DLD1 (cell line): Measurements from ENCODE around the gene CLK3.
"Not testable (repeated sequence)": the region's sequence is repeated elsewhere in the genome, so short reads cannot be mapped to it uniquely, and the experiment has no call there.

ENCODE experiments used
- in situ Hi-C: cut with HindIII; loops from 2 replicates; pipeline ENCODE4 v1.10.0; 2017; ENCODE audit warnings: low sequenced_read_pairs

CLK3 gene

GRCh38 chr15:74635228-74635627, 19.6 kb downstream of the CLK3 start:
- in situ Hi-C loops, result no loop called here

- in situ Hi-C loops, result no loop called here
Observed at GRCh38 chr15:74636984-74637383, 21.3 kb downstream of the CLK3 start.

DNA sequence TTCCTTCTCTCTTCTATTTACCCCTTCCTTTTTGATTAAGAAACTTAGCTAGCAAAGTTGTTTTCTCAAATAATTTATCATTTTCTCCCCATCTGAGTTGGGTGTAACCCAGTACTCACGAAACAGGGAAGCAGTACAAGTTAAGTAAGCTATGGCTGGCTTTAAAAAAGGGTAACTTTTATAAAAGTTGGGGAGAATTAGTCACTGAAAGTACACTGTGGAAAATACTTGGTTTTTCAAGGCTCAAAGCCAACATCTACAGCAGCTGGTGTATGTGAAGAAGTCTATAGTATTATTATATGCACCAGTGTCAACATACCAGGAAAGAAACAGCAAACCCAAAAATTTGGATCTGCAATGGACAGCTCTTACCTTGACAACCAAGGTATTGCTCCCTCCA, 25.5 kb downstream of the CLK3 start:
- in situ Hi-C loops, result no loop called here

- in situ Hi-C loops, result no loop called here
Observed at GRCh38 chr15:74642348-74642733, 26.7 kb downstream of the CLK3 start.

- in situ Hi-C loops, result no loop called here
Observed at GRCh38 chr15:74642734-74643664, 27.4 kb downstream of the CLK3 start.

DNA sequence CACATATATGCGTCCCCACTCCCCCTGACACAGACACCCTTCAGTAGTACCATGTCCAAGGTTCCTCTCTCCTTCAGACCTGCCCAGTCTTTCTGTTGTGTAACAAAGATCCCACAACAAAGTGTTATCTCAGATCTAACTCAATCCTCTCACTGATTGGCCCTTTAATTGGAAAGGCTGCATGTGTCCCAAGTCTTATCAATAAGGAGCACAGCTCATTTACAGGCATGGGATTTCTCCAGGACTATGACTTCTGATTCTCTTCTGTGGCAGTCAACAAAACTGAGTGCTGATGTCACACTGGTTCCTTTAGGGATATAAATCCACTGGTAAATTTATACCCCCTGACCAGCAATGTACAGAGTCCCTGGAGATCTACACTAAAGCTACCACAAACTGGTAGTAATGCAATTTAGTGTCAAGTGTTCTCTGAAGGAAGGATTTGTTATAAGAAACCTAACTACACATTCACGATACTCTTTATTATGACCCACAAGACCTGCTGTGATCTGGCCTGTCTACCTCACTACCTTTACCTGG, 28.1 kb downstream of the CLK3 start:
- in situ Hi-C loops, result no loop called here

DNA sequence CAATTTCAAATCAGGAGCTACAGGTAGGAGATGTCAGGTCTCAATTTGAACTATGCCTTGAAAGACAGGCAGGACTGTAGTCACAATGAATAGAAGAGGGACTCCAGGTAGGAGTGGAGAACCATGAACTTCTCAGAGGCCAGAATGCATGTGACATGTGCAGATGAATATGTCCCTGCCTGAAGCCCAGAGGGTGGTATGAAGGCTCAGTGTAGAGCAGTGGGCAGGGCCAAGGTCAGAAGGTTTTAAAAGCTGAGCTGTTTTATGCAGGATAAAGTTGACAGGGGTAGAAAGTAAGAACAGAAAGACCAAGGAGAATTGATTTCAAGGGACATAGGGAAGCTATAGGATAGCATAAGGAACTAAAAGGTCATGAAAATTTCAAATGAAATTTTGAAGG, 30.8 kb downstream of the CLK3 start:
- in situ Hi-C loops, result no loop called here

DNA sequence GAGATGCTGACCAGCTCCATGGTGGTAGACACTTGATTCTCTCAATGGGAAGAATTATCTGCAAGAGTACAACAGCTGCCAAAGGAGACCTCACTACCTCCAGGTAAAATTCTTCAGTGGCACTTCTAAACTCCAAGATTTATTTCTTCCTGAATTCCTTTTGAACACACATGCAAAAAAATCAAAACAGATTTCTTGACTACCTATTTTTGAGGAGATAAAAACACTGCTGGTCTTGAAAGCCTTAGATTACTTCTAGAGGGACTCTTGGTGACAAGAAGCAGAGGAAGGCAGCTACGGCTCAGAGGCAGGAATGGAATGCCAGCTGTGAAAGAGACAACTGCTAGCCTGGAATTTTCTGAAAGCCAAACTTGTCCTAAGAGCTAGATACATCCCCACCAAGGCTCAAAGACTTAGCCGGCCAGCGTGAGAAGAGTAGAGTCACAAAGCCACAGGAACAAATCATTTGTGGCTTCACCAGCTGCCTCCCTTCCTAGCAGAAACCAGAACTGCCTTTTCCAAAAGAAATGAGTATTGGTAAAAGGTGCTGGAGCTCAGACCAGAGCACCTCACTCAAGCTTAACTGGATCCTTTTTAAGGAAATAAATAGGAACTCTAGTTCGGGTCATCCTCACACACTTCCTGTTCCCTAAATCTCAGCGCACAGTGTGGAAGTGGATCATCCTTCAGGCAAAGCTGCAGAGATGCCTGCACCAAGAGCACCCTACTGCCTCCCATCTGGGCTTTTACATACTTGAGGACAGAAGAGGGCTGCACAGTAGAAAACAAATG, 32.6 kb downstream of the CLK3 start:
- in situ Hi-C loops, result no loop called here

DNA sequence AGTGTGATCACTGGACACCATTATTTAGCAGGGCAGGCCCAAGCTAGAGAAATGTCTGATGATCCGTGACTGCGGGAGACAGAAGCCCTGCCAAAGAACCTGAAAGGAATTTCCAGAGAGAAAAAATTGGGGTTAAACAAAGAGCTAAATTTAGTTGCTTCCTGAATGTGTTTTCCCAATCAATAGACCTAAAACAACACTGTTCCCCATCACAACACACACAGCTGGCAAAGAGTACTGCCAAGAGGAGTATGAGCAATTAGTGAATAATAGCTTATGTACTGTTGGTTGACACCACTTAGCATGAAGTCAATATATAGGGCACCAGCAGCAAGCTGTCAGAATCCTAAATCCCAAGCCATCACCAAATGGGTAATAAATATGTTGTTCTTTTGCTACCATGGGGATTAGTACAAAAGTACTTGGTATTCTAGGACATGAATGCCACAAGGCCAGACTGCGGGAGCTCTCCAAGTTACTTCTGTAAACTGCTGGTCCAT, 35.7 kb downstream of the CLK3 start:
- in situ Hi-C loops, result no loop called here

DNA sequence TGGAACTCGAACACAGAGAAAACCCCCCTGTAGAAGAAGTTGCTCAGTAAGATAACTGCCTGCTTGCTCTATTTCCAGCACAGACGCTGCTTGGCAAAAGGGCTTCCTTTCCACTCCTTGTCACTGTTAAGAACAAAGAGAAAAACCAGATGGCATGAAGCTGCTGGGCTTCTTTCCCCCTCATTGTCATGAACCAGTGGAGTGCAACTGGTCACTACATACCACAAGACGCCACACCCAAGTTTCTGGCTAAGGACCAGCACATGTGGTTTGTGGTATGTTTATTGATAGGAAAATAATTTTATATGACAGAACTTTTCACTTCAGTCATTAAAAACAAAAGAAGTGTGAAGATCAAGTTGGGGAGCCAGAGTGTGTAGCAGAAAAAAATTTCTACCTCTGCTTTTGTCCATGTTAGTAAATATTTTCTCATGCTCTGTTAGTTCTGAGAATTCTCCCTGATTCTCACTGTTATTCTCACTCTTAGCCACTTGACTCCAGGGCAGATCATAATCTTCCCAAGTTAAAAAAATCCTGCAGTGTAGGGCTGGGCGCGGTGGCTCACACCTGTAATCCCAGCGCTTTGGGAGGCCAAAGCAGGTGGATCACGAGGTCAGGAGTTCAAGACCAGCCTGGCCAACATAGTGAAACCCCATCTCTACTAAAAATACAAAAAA, 37.9 kb downstream of the CLK3 start:
- in situ Hi-C loops, result no loop called here

DNA sequence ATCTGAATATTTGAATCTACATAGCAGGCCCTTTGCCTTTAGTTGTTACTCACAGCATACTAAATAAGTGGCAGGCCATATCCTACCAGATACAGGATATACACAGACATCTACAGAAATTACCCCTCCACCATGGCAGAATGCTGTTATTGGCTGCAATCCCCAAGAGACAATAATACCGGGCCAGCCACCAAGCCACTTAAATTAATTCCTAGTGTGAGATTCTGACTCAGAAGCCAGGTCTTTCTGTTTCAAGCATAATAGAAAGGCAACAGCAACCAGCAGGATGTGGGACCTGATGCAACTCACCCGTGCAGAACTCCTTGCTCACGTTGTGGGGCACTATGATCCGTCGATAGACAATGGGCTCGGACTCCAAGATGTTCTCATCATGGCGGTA, 39.8 kb downstream of the CLK3 start:
- in situ Hi-C loops, result no loop called here

GRCh38 chr15:74656935-74657535, 41.4 kb downstream of the CLK3 start:
- in situ Hi-C loops, result no loop called here

DNA sequence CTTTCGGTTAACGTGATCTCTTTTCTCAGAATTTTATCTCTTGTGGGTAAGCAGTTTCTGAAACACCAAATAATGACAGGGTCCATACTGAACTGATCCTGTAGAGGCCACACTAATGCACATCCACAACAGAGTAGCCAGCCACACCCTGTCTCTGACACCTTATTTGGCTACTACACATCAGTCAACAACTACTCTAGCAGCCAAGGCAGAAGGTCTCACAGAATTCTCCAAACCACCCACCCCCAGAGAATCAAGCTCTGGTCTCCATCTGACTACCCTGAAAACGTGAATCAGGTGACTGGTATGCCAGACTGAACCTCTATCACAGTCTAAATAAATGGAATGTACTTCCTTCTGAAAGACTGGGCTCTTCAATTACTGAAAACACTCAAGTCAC, 42.2 kb downstream of the CLK3 start:
- in situ Hi-C loops, result no loop called here

GRCh38 chr15:74661280-74661679, 45.6 kb downstream of the CLK3 start:
- in situ Hi-C loops, result not testable (repeated sequence)

DNA sequence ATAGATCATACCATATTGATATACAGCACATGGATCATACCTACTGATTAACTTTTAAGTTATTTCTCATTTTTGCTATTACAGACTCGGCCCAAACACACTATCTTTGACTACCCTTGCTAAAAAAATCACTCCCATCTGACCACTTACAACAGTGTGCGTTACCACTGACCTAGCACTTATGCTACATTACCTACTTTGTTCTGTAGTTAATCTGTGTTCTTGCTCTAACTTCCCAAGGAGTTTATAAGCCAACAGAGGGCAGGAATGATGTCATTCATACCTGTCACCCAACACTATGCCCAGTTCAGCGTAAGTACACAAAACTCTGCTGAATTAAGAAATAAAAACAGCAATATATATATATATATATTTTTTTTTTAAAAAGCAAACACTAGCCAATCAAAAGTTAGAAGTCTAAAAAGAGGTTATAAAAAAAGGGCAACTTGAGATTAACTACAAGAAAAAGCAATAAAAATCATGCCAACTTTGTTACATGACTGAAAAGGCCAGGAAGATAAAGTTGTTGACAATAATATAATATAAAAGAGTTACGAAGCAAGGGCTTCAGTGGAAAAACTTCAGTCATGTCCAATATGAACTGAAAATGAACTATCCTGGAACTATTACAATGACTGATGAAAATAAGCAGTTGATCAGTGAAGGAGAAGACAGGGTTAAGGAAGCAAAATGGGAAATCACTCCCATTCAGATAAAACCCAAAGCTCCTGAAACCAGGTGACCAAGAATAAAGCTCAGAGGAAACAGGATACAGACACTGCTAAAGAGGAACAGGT, 46.6 kb downstream of the CLK3 start:
- in situ Hi-C loops, result no loop called here

GRCh38 chr15:74663303-74664027, 47.8 kb downstream of the CLK3 start:
- in situ Hi-C loops, result no loop called here

GRCh38 chr15:74664028-74664616, 48.5 kb downstream of the CLK3 start:
- in situ Hi-C loops, result no loop called here

DNA sequence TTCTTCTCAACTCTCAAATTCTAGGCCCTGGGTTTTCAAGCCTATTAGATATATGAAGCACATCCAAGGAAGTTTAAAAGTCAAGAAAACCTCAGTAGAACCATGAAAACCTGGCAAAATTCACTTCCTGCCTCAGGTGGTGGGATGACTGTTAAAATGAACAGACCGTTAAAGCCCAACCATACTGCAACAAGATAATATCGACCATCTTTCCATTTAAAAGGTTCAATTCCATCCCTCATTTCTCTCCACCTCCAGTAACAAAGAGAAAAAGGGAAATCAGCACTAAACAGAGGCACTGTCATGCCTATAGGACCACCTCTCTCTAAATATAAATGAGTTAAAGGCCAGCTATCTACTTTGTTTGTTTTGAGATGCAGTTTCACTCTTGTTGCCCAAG, 49.0 kb downstream of the CLK3 start:
- in situ Hi-C loops, result no loop called here

DNA sequence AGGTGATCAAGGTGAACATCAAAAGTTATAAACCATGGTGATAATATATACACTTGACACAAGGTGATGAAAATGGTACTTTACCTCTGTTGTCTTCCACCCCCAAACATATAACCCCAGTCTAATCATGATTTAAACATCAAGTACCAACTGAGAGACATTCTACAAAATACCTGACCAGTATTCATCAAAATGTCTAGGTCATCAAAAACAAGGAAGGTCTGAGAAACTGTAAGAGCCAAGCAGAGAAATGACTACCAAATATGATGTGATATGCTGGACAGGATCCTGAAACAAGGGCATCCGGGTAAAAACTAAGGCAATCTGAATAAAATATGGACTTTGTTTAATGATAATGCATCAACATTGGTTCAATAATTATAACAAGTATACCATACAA, 52.3 kb downstream of the CLK3 start:
- in situ Hi-C loops, result no loop called here
